GM18520 (cell line): ENCODE measurements around the gene KRTAP9-1.
"Not testable (repeated sequence)": the region's sequence is repeated elsewhere in the genome, so short reads cannot be mapped to it uniquely, and the experiment has no call there.

Source experiments
- ATAC-seq: cut with Tn5 transposase; IDR thresholded peaks from one replicate; pipeline ENCODE4 v1.9.1; 2021; ENCODE audit not compliant: unreplicated experiment

Gene KRTAP9-1

GRCh38 chr17:41178843-41179616 lies 10.7 kb upstream of the KRTAP9-1 start:
- ATAC-seq = no peak

GRCh38 chr17:41184480-41184961 lies 5.2 kb upstream of the KRTAP9-1 start, which contains the start of gene KRTAP4-1:
KRTAP4-1 (minus strand) TSS chr17:41184911; CDS start chr17:41184854, 57 bp downstream.
- no peak for ATAC-seq

GRCh38 chr17:41185001-41185400 lies 4.7 kb upstream of the KRTAP9-1 start:
- ATAC-seq = no peak

- ATAC-seq = no peak
Observed at GRCh38 chr17:41186872-41187271, 2.8 kb upstream of the KRTAP9-1 start.

- ATAC-seq = no peak
Observed at GRCh38 chr17:41190328-41190727, 641 bp downstream of the KRTAP9-1 start.

- ATAC-seq = no peak
Observed at GRCh38 chr17:41196068-41196467, 6.4 kb downstream of the KRTAP9-1 start.

GRCh38 chr17:41199421-41200078 lies 9.9 kb downstream of the KRTAP9-1 start:
- no peak for ATAC-seq

GRCh38 chr17:41211845-41212466 lies 22.3 kb downstream of the KRTAP9-1 start:
- no peak for ATAC-seq

- no peak for ATAC-seq
Observed at GRCh38 chr17:41212524-41213169, 23.0 kb downstream of the KRTAP9-1 start.

GRCh38 chr17:41215681-41216080 lies 26.0 kb downstream of the KRTAP9-1 start:
- no peak for ATAC-seq

- no peak for ATAC-seq
Observed at GRCh38 chr17:41223821-41224220, 34.1 kb downstream of the KRTAP9-1 start.

- no peak for ATAC-seq
Observed at GRCh38 chr17:41226051-41226450, 36.4 kb downstream of the KRTAP9-1 start.

- not testable (repeated sequence) for ATAC-seq
Observed at GRCh38 chr17:41226598-41227095, 37.0 kb downstream of the KRTAP9-1 start, which contains the start of gene KRTAP9-2. KRTAP9-2 (plus strand) TSS chr17:41226648; CDS start chr17:41226655, 7 bp downstream.

GRCh38 chr17:41230094-41230493 lies 40.4 kb downstream of the KRTAP9-1 start:
- ATAC-seq = no peak

- no peak for ATAC-seq
Observed at GRCh38 chr17:41231731-41232130, 42.0 kb downstream of the KRTAP9-1 start.

GRCh38 chr17:41232399-41233105 lies 42.9 kb downstream of the KRTAP9-1 start, which contains the start of gene KRTAP9-3:
KRTAP9-3 (plus strand) TSS chr17:41232449; CDS start chr17:41232502, 53 bp downstream.
- not testable (repeated sequence) for ATAC-seq

GRCh38 chr17:41237116-41237515 lies 47.4 kb downstream of the KRTAP9-1 start:
- not testable (repeated sequence) for ATAC-seq

GRCh38 chr17:41237949-41238437 lies 48.3 kb downstream of the KRTAP9-1 start, which contains the start of gene KRTAP9-8:
KRTAP9-8 (plus strand) TSS chr17:41237999; CDS start chr17:41238052, 53 bp downstream.
- not testable (repeated sequence) for ATAC-seq
